ENCODE results near the gene PGAP2.

The PGAP2 gene

DNA sequence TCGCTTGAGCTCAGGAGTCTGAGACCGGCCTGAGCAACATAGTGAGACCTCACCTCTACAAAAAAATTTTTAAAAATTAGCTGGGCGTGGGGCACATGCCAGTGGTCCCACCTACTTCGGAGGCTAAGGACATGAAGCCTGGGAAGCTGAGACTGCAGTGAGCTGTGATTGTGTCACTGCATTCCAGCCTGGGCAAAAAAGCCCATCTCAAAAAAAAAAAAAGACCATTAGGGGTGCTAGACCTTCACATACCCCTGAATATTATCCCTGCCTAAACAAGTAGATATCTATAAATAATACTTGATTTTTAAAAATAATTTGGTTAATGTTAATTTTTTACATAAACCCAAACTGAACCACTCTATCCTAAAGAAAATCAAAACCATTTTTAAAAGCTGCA is 35.2 kb upstream of the PGAP2 start:
- DNase-seq (ENCODE audit: low spot score): no peak
- H3K79me1 ChIP-seq (ENCODE audit: low read depth, low read length): no peaks in the 10 kb centered on the region
- H3K4ac ChIP-seq (ENCODE audit: low read length): no peak overlapping the region
- no peak overlapping the region for H2BK120ac ChIP-seq (ENCODE audit: low read depth, low read length)
- H3K9ac ChIP-seq (ENCODE audit: low read depth, low read length, poor library complexity): no peak overlapping the region
- no peak overlapping the region for H2BK5ac ChIP-seq (ENCODE audit: low read length)
- no peaks in the 10 kb centered on the region for H3K27me3 ChIP-seq (ENCODE audit: control insufficient read depth in 3 of 3, insufficient read depth in 3 of 3, low read depth in 1 of 3, low read length in 3 of 3)
- no peak overlapping the region for H2AK5ac ChIP-seq (ENCODE audit: low read depth, low read length)
- no CpG with 5 or more reads among the region's 4 CpGs for WGBS, 2 donors (ENCODE audit: extremely low coverage in 2 of 2, insufficient read length in 2 of 2, insufficient replicate concordance in 1 of 2)
- no peaks in the 10 kb centered on the region for H3K4me1 ChIP-seq (ENCODE audit: control insufficient read depth in 2 of 2, insufficient read depth in 1 of 2, low read depth in 1 of 2, low read length in 2 of 2)
- no peak overlapping the region for H2BK15ac ChIP-seq (ENCODE audit: low read length)
- peaks cover 32 to 98% of the 10 kb centered on the region in 2 donors for H3K36me3 ChIP-seq (replicated peaks in 1 of 2; ENCODE audit: control insufficient read depth in 2 of 2, insufficient read depth in 2 of 2, low read length in 2 of 2)
- no peak overlapping the region for H2BK12ac ChIP-seq (ENCODE audit: low read length)
- no peak overlapping the region for H4K8ac ChIP-seq (ENCODE audit: low read depth, low read length)
- no peak overlapping the region for H3K4me3 ChIP-seq (ENCODE audit: low read length in 2 of 2)
- H3K9me3 ChIP-seq (replicated peaks in 1 of 2; ENCODE audit: control insufficient read depth in 2 of 2, insufficient read depth in 1 of 2, low read depth in 1 of 2, low read length in 2 of 2): no peaks in the 10 kb centered on the region
- H3K4me2 ChIP-seq (ENCODE audit: insufficient read depth, low read length, poor library complexity, severe bottlenecking): no peak overlapping the region
- H4K91ac ChIP-seq (ENCODE audit: low read depth, low read length, poor library complexity): no peak overlapping the region
- H3K23ac ChIP-seq (ENCODE audit: low read depth, low read length, poor library complexity): no peak overlapping the region
- no peak overlapping the region for H3K18ac ChIP-seq (ENCODE audit: low read length)
- H3K14ac ChIP-seq (ENCODE audit: low read length): no peak overlapping the region
- H3K27ac ChIP-seq (replicated peaks; ENCODE audit: low read length): no peak overlapping the region
- H2AFZ ChIP-seq (ENCODE audit: low read length): no peak overlapping the region

DNA sequence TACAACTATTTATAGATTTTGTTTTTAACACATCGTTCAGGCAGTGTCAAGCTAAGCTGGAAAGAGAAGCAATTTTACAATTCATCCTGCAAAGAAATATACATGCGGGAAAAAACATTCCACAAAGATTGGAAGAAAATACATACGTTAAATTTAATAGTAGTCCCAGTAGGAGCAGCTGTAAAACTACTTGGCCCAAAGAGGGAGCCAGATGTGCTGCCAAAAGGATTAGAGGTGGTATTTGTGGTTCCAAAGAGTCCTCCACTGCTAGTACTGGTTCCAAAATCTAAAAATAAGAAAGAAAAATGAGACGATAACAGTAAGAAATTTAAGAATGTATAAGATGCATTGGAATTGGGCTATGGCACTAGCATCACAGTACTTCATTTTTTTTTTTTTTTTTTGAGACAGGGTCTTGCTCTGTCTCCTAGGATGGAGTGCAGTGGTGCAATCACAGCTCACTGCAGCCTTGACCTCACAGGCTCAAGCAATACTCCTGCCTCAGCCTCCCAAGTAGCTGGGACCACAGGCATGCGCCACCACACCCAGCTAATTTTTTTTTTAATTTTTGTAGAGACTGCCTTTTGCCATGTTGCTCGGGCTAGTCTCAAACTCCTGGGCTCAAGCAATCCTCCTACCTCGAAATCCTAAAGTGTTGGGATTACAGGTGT is 32.5 kb upstream of the PGAP2 start:
- no CpG with 5 or more reads among the region's 7 CpGs for WGBS, 2 donors (ENCODE audit: extremely low coverage in 2 of 2, insufficient read length in 2 of 2, insufficient replicate concordance in 1 of 2)
- H3K9ac ChIP-seq (ENCODE audit: low read depth, low read length, poor library complexity): no peak overlapping the region
- no peak overlapping the region for H3K23ac ChIP-seq (ENCODE audit: low read depth, low read length, poor library complexity)
- H3K79me1 ChIP-seq (ENCODE audit: low read depth, low read length): no peaks in the 10 kb centered on the region
- H3K14ac ChIP-seq (ENCODE audit: low read length): no peak overlapping the region
- no peak overlapping the region for H2AK5ac ChIP-seq (ENCODE audit: low read depth, low read length)
- H2BK15ac ChIP-seq (ENCODE audit: low read length): no peak overlapping the region
- H3K4me2 ChIP-seq (ENCODE audit: insufficient read depth, low read length, poor library complexity, severe bottlenecking): no peak overlapping the region
- no peak overlapping the region for H3K4me3 ChIP-seq (ENCODE audit: low read length in 2 of 2)
- H2AFZ ChIP-seq (ENCODE audit: low read length): no peak overlapping the region
- no peak overlapping the region for H2BK12ac ChIP-seq (ENCODE audit: low read length)
- DNase-seq (ENCODE audit: low spot score): no peak
- H3K27ac ChIP-seq (replicated peaks; ENCODE audit: low read length): no peak overlapping the region
- no peak overlapping the region for H4K8ac ChIP-seq (ENCODE audit: low read depth, low read length)
- no peak overlapping the region for H2BK5ac ChIP-seq (ENCODE audit: low read length)
- H2BK120ac ChIP-seq (ENCODE audit: low read depth, low read length): no peak overlapping the region
- no peak overlapping the region for H4K91ac ChIP-seq (ENCODE audit: low read depth, low read length, poor library complexity)
- H3K4ac ChIP-seq (ENCODE audit: low read length): no peak overlapping the region
- no peaks in the 10 kb centered on the region for H3K4me1 ChIP-seq (ENCODE audit: control insufficient read depth in 2 of 2, insufficient read depth in 1 of 2, low read depth in 1 of 2, low read length in 2 of 2)
- peaks cover 30 to 98% of the 10 kb centered on the region in 2 donors for H3K36me3 ChIP-seq (replicated peaks in 1 of 2; ENCODE audit: control insufficient read depth in 2 of 2, insufficient read depth in 2 of 2, low read length in 2 of 2)
- H3K18ac ChIP-seq (ENCODE audit: low read length): no peak overlapping the region
- no peaks in the 10 kb centered on the region for H3K27me3 ChIP-seq (ENCODE audit: control insufficient read depth in 3 of 3, insufficient read depth in 3 of 3, low read depth in 1 of 3, low read length in 3 of 3)
- no peaks in the 10 kb centered on the region for H3K9me3 ChIP-seq (replicated peaks in 1 of 2; ENCODE audit: control insufficient read depth in 2 of 2, insufficient read depth in 1 of 2, low read depth in 1 of 2, low read length in 2 of 2)

DNA sequence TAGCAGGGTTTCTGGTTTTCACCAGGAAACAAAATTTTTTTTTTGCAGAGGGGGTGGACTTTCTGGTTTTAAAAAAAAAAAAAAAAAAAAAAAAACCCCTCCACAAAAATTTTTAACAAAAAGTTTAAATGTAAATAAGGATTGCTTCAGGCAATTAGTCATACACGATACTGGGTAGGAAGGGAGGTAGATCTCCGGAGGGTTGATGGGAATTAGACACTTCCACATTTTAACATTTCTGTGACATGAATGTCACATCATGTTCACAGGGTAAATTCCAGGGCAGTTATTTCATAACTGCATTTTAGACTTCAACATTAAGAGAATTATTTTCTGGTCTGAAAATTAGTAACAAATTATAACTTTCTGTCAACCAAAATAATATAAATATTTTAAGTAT is 26.9 kb upstream of the PGAP2 start:
- DNase-seq (ENCODE audit: low spot score): no peak
- H2BK12ac ChIP-seq (ENCODE audit: low read length): no peak overlapping the region
- H3K79me1 ChIP-seq (ENCODE audit: low read depth, low read length): peaks cover 2% of the 10 kb centered on the region
- H3K36me3 ChIP-seq (replicated peaks in 1 of 2; ENCODE audit: control insufficient read depth in 2 of 2, insufficient read depth in 2 of 2, low read length in 2 of 2): peaks cover 12 to 91% of the 10 kb centered on the region in 2 donors
- no peak overlapping the region for H4K91ac ChIP-seq (ENCODE audit: low read depth, low read length, poor library complexity)
- H3K4me2 ChIP-seq (ENCODE audit: insufficient read depth, low read length, poor library complexity, severe bottlenecking): no peak overlapping the region
- H3K4me1 ChIP-seq (ENCODE audit: control insufficient read depth in 2 of 2, insufficient read depth in 1 of 2, low read depth in 1 of 2, low read length in 2 of 2): no peaks in the 10 kb centered on the region
- H3K9ac ChIP-seq (ENCODE audit: low read depth, low read length, poor library complexity): no peak overlapping the region
- H3K9me3 ChIP-seq (replicated peaks in 1 of 2; ENCODE audit: control insufficient read depth in 2 of 2, insufficient read depth in 1 of 2, low read depth in 1 of 2, low read length in 2 of 2): no peaks in the 10 kb centered on the region
- no peak overlapping the region for H2BK15ac ChIP-seq (ENCODE audit: low read length)
- no peak overlapping the region for H2AFZ ChIP-seq (ENCODE audit: low read length)
- H2BK120ac ChIP-seq (ENCODE audit: low read depth, low read length): no peak overlapping the region
- H2AK5ac ChIP-seq (ENCODE audit: low read depth, low read length): no peak overlapping the region
- no peak overlapping the region for H2BK5ac ChIP-seq (ENCODE audit: low read length)
- WGBS, 2 donors (ENCODE audit: extremely low coverage in 2 of 2, insufficient read length in 2 of 2, insufficient replicate concordance in 1 of 2): no CpG with 5 or more reads among the region's 2 CpGs
- no peak overlapping the region for H3K23ac ChIP-seq (ENCODE audit: low read depth, low read length, poor library complexity)
- H3K14ac ChIP-seq (ENCODE audit: low read length): no peak overlapping the region
- H3K18ac ChIP-seq (ENCODE audit: low read length): no peak overlapping the region
- no peaks in the 10 kb centered on the region for H3K27me3 ChIP-seq (ENCODE audit: control insufficient read depth in 3 of 3, insufficient read depth in 3 of 3, low read depth in 1 of 3, low read length in 3 of 3)
- H3K4me3 ChIP-seq (ENCODE audit: low read length in 2 of 2): no peak overlapping the region
- no peak overlapping the region for H3K27ac ChIP-seq (replicated peaks; ENCODE audit: low read length)
- H3K4ac ChIP-seq (ENCODE audit: low read length): no peak overlapping the region
- H4K8ac ChIP-seq (ENCODE audit: low read depth, low read length): no peak overlapping the region

DNA sequence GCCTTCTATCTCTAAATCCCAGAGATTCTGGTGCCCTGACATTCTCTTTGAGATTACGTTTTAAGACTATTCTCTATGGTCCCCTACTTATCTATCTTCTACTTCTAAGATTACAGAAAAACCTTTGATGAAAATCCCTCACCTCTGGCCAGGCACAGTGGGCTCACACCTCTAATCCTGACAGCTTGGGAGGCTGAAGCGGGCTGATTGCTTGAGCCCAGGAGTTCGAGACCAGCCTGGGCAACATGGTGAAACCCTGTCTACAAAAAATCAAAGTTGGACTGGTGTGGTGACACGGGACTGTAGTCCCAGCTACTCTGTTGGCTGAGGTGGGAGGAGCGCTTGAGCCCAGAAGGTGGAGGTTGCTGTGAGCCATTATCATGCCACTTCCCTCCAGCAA is 25.4 kb upstream of the PGAP2 start:
- Histone ChIP-seq H3K9ac (ENCODE audit: low read depth, low read length, poor library complexity) (no peak overlapping the region), H2AK5ac (ENCODE audit: low read depth, low read length) (no peak overlapping the region), H3K36me3 (replicated peaks in 1 of 2; ENCODE audit: control insufficient read depth in 2 of 2, insufficient read depth in 2 of 2, low read length in 2 of 2) (peaks cover 12 to 85% of the 10 kb centered on the region in 2 donors), H3K4me1 (ENCODE audit: control insufficient read depth in 2 of 2, insufficient read depth in 1 of 2, low read depth in 1 of 2, low read length in 2 of 2) (peaks cover 0 to 3% of the 10 kb centered on the region in 2 donors), H3K18ac (ENCODE audit: low read length) (no peak overlapping the region), H3K4me2 (ENCODE audit: insufficient read depth, low read length, poor library complexity, severe bottlenecking) (no peak overlapping the region), H2BK5ac (ENCODE audit: low read length) (no peak overlapping the region), H4K8ac (ENCODE audit: low read depth, low read length) (no peak overlapping the region), H2BK15ac (ENCODE audit: low read length) (no peak overlapping the region), H3K27me3 (ENCODE audit: control insufficient read depth in 3 of 3, insufficient read depth in 3 of 3, low read depth in 1 of 3, low read length in 3 of 3) (no peaks in the 10 kb centered on the region), H4K91ac (ENCODE audit: low read depth, low read length, poor library complexity) (no peak overlapping the region), H2BK120ac (ENCODE audit: low read depth, low read length) (no peak overlapping the region), H3K14ac (ENCODE audit: low read length) (no peak overlapping the region), H3K79me1 (ENCODE audit: low read depth, low read length) (peaks cover 2% of the 10 kb centered on the region), H3K27ac (replicated peaks; ENCODE audit: low read length) (no peak overlapping the region), H3K4ac (ENCODE audit: low read length) (no peak overlapping the region), H2AFZ (ENCODE audit: low read length) (no peak overlapping the region), H3K4me3 (ENCODE audit: low read length in 2 of 2) (no peak overlapping the region), H3K23ac (ENCODE audit: low read depth, low read length, poor library complexity) (no peak overlapping the region), H2BK12ac (ENCODE audit: low read length) (no peak overlapping the region), H3K9me3 (replicated peaks in 1 of 2; ENCODE audit: control insufficient read depth in 2 of 2, insufficient read depth in 1 of 2, low read depth in 1 of 2, low read length in 2 of 2) (no peaks in the 10 kb centered on the region)
- DNase-seq (ENCODE audit: low spot score): no peak
- WGBS, 2 donors (ENCODE audit: extremely low coverage in 2 of 2, insufficient read length in 2 of 2, insufficient replicate concordance in 1 of 2): no CpG with 5 or more reads among the region's 5 CpGs

All from neuronal stem cell (in vitro differentiated cells).